Epithelial cell of prostate (primary cell): ENCODE data around the gene HOXA7.

Experiments used
- DNase-seq: peaks from one replicate; pipeline ENCODE4 v3.0.0-alpha.2; 2011; ENCODE audit warnings: low read depth, low spot score
- H3K27ac ChIP-seq: fragments of 450-650 bp; 2 replicates; pipeline ENCODE4 v1.5.1; 2017; ENCODE audit warnings: mild to moderate bottlenecking

HOXA7 gene

GRCh38 chr7:27172315-27172774, 15.9 kb upstream of the HOXA7 start:
- H3K27ac ChIP-seq: peak overlapping the region; percentile 93
- no peak for DNase-seq

- DNase-seq: no peak
- H3K27ac ChIP-seq: peak overlapping the region; percentile 93
These were observed 15.3 kb upstream of the HOXA7 start for GRCh38 chr7:27171637-27172314.

GRCh38 chr7:27171325-27171636, 14.8 kb upstream of the HOXA7 start:
- DNase-seq: no peak
- peak overlapping the region; percentile 93 for H3K27ac ChIP-seq

GRCh38 chr7:27170426-27171324, 14.2 kb upstream of the HOXA7 start:
- DNase-seq: no peak
- peak overlapping the region; percentile 93 for H3K27ac ChIP-seq

- H3K27ac ChIP-seq: peak overlapping the region; percentile 93
- DNase-seq: no peak
These were observed 13.4 kb upstream of the HOXA7 start for GRCh38 chr7:27169658-27170425.

GRCh38 chr7:27168265-27168947, 11.9 kb upstream of the HOXA7 start:
- H3K27ac ChIP-seq: peak overlapping the region; percentile 93
- DNase-seq: no peak

GRCh38 chr7:27167916-27168264, 11.4 kb upstream of the HOXA7 start:
- DNase-seq: no peak
- H3K27ac ChIP-seq: peak overlapping the region; percentile 93

- H3K27ac ChIP-seq: peak overlapping the region; percentile 93
- DNase-seq: no peak
These were observed 10.3 kb upstream of the HOXA7 start for GRCh38 chr7:27166531-27167505.

- peak overlapping the region; percentile 93 for H3K27ac ChIP-seq
- DNase-seq: no peak
These were observed 9.6 kb upstream of the HOXA7 start for GRCh38 chr7:27165996-27166530.

- peak; percentile 95 for DNase-seq
- H3K27ac ChIP-seq: peak within 1 kb of the TSS; percentile 93
These were observed 8.9 kb upstream of the HOXA7 start, which contains the start of gene HOXA9 for GRCh38 chr7:27165089-27165995. Gene HOXA9 (minus strand): TSS chr7:27165537. CDS start chr7:27165457, 80 bp downstream.

- H3K27ac ChIP-seq: peak overlapping the region; percentile 93
- no peak for DNase-seq
These were observed 8.1 kb upstream of the HOXA7 start for GRCh38 chr7:27164367-27165088.

GRCh38 chr7:27164045-27164366, 7.5 kb upstream of the HOXA7 start:
- DNase-seq: no peak
- peak overlapping the region; percentile 93 for H3K27ac ChIP-seq

- H3K27ac ChIP-seq: peak overlapping the region; percentile 93
- DNase-seq: no peak
These were observed 7.0 kb upstream of the HOXA7 start for GRCh38 chr7:27163288-27164044.

- DNase-seq: no peak
- peak overlapping the region; percentile 93 for H3K27ac ChIP-seq
These were observed 6.2 kb upstream of the HOXA7 start for GRCh38 chr7:27162561-27163287.

- H3K27ac ChIP-seq: peak overlapping the region; percentile 93
- DNase-seq: no peak
These were observed 5.5 kb upstream of the HOXA7 start for GRCh38 chr7:27161721-27162560.
